H1 (cell line): Measurements from ENCODE around the gene HTD2.

Experiments
- CHD2 ChIP-seq: IDR thresholded peaks from 2 replicates; pipeline ENCODE4 v1.6.1; 2012; ENCODE audit warnings: low read length, improper control_type of control experiment
- CHD7 ChIP-seq: fragments of 300-600 bp; sonication (generic); IDR thresholded peaks from 2 replicates; pipeline ENCODE4 v1.7.1; 2012; ENCODE audit warnings: low read length, moderate library complexity, mild to moderate bottlenecking, inconsistent platforms; ENCODE audit not compliant: insufficient replicate concordance
- CTCF ChIP-seq, 3 experiments: IDR thresholded peaks; 1 replicate in 2 of 3; 2 replicates in 1 of 3; pipeline versions ENCODE4 v1.5.1 to v1.6.1; 2011; ENCODE audit warnings: low read length in 3 of 3, mild to moderate bottlenecking in 3 of 3, inconsistent platforms in 2 of 3, low read depth in 1 of 3, moderate library complexity in 1 of 3; ENCODE audit not compliant: insufficient read depth in 1 of 3; ENCODE audit errors: control extremely low read depth in 1 of 3
- EZH2 ChIP-seq: fragments of 200-600 bp; sonication (generic); IDR thresholded peaks from 2 replicates; pipeline ENCODE4 v1.7.1; 2012; ENCODE audit warnings: low read depth, mild to moderate bottlenecking, moderate library complexity, low read length, inconsistent platforms; ENCODE audit not compliant: severe bottlenecking
- HDAC2 ChIP-seq, 2 experiments: fragments of 300-600 bp in 1 of 2; sonication (generic) in 1 of 2; IDR thresholded peaks; 2 replicates each; pipeline ENCODE4 v1.6.1; 2011 to 2012; ENCODE audit warnings: low read depth in 2 of 2, low read length in 2 of 2, mild to moderate bottlenecking in 2 of 2, moderate library complexity in 2 of 2, borderline replicate concordance in 1 of 2, inconsistent platforms in 1 of 2
- POLR2A ChIP-seq, 2 experiments: IDR thresholded peaks; 1 replicate in 1 of 2; 2 replicates in 1 of 2; pipeline ENCODE4 v1.6.1; 2011; ENCODE audit warnings: low read depth in 2 of 2, low read length in 2 of 2, mild to moderate bottlenecking in 2 of 2; ENCODE audit errors: control extremely low read depth in 1 of 2
- SIX5 ChIP-seq: IDR thresholded peaks from 2 replicates; pipeline ENCODE4 v1.6.1; 2011; ENCODE audit warnings: mild to moderate bottlenecking, low read depth, low read length
- SP2 ChIP-seq: IDR thresholded peaks from 2 replicates; pipeline ENCODE4 v1.6.1; 2012; ENCODE audit warnings: mild to moderate bottlenecking, low read length, inconsistent platforms
- ZNF274 ChIP-seq: IDR thresholded peaks from 2 replicates; pipeline ENCODE4 v1.7.0; 2012; ENCODE audit warnings: low read length, borderline replicate concordance; ENCODE audit errors: extremely low read depth

- TF ChIP-seq POLR2A (IDR thresholded peaks at IDR 0.05; ENCODE audit: control extremely low read depth in 1 of 2, low read depth in 2 of 2, low read length in 2 of 2) (no peak), CTCF (IDR thresholded peaks at IDR 0.05; ENCODE audit: control extremely low read depth in 1 of 3, insufficient read depth in 1 of 3, low read depth in 1 of 3, low read length in 3 of 3) (no peak), SIX5 (no peak), CHD7 (no peak), HDAC2 (IDR thresholded peaks at IDR 0.05; ENCODE audit: borderline replicate concordance in 1 of 2, low read depth in 2 of 2, low read length in 2 of 2) (no peak), ZNF274 (no peak), SP2 (no peak), CHD2 (no peak), EZH2 (no peak)
Measured at GRCh38 chr3:58261954-58262666, 44.2 kb upstream of the HTD2 start.
